GM03348 (cell line): ENCODE results near the gene TMEM190.

Experiments used
- DNase-seq: peaks from one replicate; pipeline ENCODE4 v3.0.0; 2012; ENCODE audit warnings: low spot score

TMEM190 gene

GRCh38 chr19:55423225-55424005, 46.8 kb downstream of the TMEM190 start:
- no peak for DNase-seq

GRCh38 chr19:55424518-55424917, 47.9 kb downstream of the TMEM190 start:
- DNase-seq: no peak

- DNase-seq: no peak
Measured at GRCh38 chr19:55426042-55426441, 49.4 kb downstream of the TMEM190 start.
